Measurements from ENCODE around the gene CENPV. TPM values are rescaled to one million over a fixed set of nuclear protein-coding genes. Genes with fewer than 3 reads are reported as not detected.

The CENPV gene
- total and polyA plus RNA-seq, 10 of the 15 experiments (the other 5 are each of a cell fraction or from before 2014, with no cell fraction given), result 22.5 to 98.6 (median 80.8) TPM

GRCh38 chr17:16361874-16362273 is 8.6 kb upstream of the CENPV start (continued):
- TF ChIP-seq ZNF687 (IDR thresholded peaks at IDR 0.05) (no peak), DPF2 (IDR thresholded peaks at IDR 0.05) (no peak), NR2C2 (IDR thresholded peaks at IDR 0.05; ENCODE audit: borderline replicate concordance, control insufficient read depth, insufficient read length, low read depth) (no peak), TAF1 (IDR thresholded peaks at IDR 0.05; ENCODE audit: borderline replicate concordance, low read depth, low read length) (no peak), RUNX3 (IDR thresholded peaks at IDR 0.05; ENCODE audit: low read length) (peak; percentile 87), IKZF1 (conservative IDR thresholded peaks at IDR 0.05) (0 out of 2 replicates have a peak, but pooled peaks have one; percentile 32), IRF4 (IDR thresholded peaks at IDR 0.05; ENCODE audit: low read depth, low read length) (no peak), TBL1XR1 (IDR thresholded peaks at IDR 0.05; ENCODE audit: low read depth, low read length) (0 out of 2 replicates have a peak, but pooled peaks have one; percentile 60), BACH1 (IDR thresholded peaks at IDR 0.05; ENCODE audit: borderline replicate concordance) (no peak), CEBPZ (IDR thresholded peaks at IDR 0.05; ENCODE audit: low read depth, low read length) (no peak), GATAD2B (conservative IDR thresholded peaks at IDR 0.05; ENCODE audit: low read depth) (no peak), POLR2A (IDR thresholded peaks at IDR 0.05; ENCODE audit: low read depth, low read length) (no peak), ATF3 (IDR thresholded peaks at IDR 0.05; ENCODE audit: borderline replicate concordance, extremely low read depth, low read depth, low read length) (no peak), CREM (IDR thresholded peaks at IDR 0.05; ENCODE audit: low read depth) (0 out of 2 replicates have a peak, but pooled peaks have one; percentile 18), CHD2 (IDR thresholded peaks at IDR 0.05; ENCODE audit: borderline replicate concordance, low read depth, low read length) (no peak), USF1 (IDR thresholded peaks at IDR 0.05; ENCODE audit: borderline replicate concordance, extremely low read length, insufficient read depth, low read depth, low read length) (no peak), EED (IDR thresholded peaks at IDR 0.05; ENCODE audit: low read depth) (0 out of 2 replicates have a peak, but pooled peaks have one; percentile 21), ATF7 (IDR thresholded peaks at IDR 0.05; ENCODE audit: low read depth) (no peak), BCL11A (IDR thresholded peaks at IDR 0.05; ENCODE audit: low read depth, low read length) (peak; percentile 42; the same call in 1 of the 2 replicates), ESRRA (IDR thresholded peaks at IDR 0.05; ENCODE audit: low read length) (no peak), YY1 (IDR thresholded peaks at IDR 0.05; ENCODE audit: low read depth, low read length) (no peak)
